ENCODE data around the gene ERC1.

Gene ERC1

DNA sequence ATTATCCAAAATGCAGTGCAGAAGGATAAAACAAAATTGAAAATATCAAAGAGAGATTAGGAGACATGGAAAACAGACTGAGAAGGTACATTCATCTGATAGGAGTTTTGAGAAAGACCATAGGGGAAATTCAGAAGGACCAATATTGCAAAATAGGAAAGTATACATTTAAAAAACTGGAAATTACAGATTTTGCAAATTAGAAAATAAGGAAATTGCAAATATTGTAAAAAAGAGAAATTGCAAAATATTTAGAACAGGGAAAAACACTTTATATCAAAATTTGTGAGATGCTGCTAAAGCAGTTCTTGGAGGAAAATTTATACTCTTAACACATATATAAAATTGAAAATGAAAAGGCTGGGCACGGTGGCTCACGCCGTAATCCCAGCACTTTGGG, 410.9 kb downstream of the ERC1 start:
- H3K9me3 ChIP-seq = no peaks in the 10 kb centered on the region
- no peak for TF ChIP-seq CTCF (IDR thresholded peaks at IDR 0.05)
- H3K27ac ChIP-seq = peak overlapping the region; percentile 35
- no peaks in the 10 kb centered on the region for H3K27me3 ChIP-seq
- no peak overlapping the region for H3K4me3 ChIP-seq (ENCODE audit: low read depth in 1 of 2, low read length in 1 of 2)
- peaks cover 17 to 22% of the 10 kb centered on the region in 2 experiments for H3K4me1 ChIP-seq (ENCODE audit: control insufficient read depth in 1 of 2, insufficient read depth in 1 of 2, low read depth in 1 of 2, low read length in 1 of 2)
- H3K36me3 ChIP-seq = no peaks in the 10 kb centered on the region

- Histone ChIP-seq H3K36me3 (no peaks in the 10 kb centered on the region), H3K4me3 (ENCODE audit: low read depth in 1 of 2, low read length in 1 of 2) (no peak overlapping the region), H3K9me3 (no peaks in the 10 kb centered on the region), H3K27me3 (no peaks in the 10 kb centered on the region), H3K4me1 (ENCODE audit: control insufficient read depth in 1 of 2, insufficient read depth in 1 of 2, low read depth in 1 of 2, low read length in 1 of 2) (peaks cover 17 to 22% of the 10 kb centered on the region in 2 experiments), H3K27ac (peak overlapping the region; percentile 16)
- TF ChIP-seq CTCF (IDR thresholded peaks at IDR 0.05) = no peak
Measured at GRCh38 chr12:1403417-1403816, 412.4 kb downstream of the ERC1 start.

DNA sequence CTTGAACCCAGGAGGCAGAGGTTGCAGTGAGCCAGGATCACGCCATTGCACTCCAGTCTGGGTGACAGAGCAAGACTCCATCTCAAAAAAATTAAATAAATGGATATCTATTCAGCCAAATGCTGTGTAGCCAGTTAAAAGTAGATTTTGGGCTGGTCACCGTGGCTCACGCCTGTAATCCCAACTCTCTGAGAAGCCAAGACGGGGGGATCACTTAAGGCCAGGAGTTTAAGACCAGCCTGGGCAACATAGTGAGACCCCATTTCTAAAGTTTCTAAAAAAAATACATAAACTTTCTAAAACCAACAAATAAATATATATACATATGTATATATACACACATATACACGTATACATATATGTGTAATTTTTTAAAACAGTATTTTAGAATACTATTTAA, 414.6 kb downstream of the ERC1 start:
- H3K9me3 ChIP-seq = no peaks in the 10 kb centered on the region
- TF ChIP-seq CTCF (IDR thresholded peaks at IDR 0.05) = no peak
- H3K27ac ChIP-seq = no peak overlapping the region
- H3K4me3 ChIP-seq (ENCODE audit: low read depth in 1 of 2, low read length in 1 of 2) = no peak overlapping the region
- H3K27me3 ChIP-seq = no peaks in the 10 kb centered on the region
- H3K36me3 ChIP-seq = no peaks in the 10 kb centered on the region
- peaks cover 17 to 22% of the 10 kb centered on the region in 2 experiments for H3K4me1 ChIP-seq (ENCODE audit: control insufficient read depth in 1 of 2, insufficient read depth in 1 of 2, low read depth in 1 of 2, low read length in 1 of 2)

- Histone ChIP-seq H3K27me3 (no peaks in the 10 kb centered on the region), H3K4me3 (ENCODE audit: low read depth in 1 of 2, low read length in 1 of 2) (no peak overlapping the region), H3K9me3 (no peaks in the 10 kb centered on the region), H3K27ac (no peak overlapping the region), H3K4me1 (ENCODE audit: control insufficient read depth in 1 of 2, insufficient read depth in 1 of 2, low read depth in 1 of 2, low read length in 1 of 2) (no peaks in the 10 kb centered on the region), H3K36me3 (no peaks in the 10 kb centered on the region)
- no peak for TF ChIP-seq CTCF (IDR thresholded peaks at IDR 0.05)
Measured at GRCh38 chr12:1410794-1411193, 419.8 kb downstream of the ERC1 start.

GRCh38 chr12:1413930-1414329, 422.9 kb downstream of the ERC1 start:
- TF ChIP-seq CTCF (IDR thresholded peaks at IDR 0.05) = no peak
- H3K27me3 ChIP-seq = no peaks in the 10 kb centered on the region
- no peak overlapping the region for H3K27ac ChIP-seq
- no peaks in the 10 kb centered on the region for H3K36me3 ChIP-seq
- H3K4me1 ChIP-seq (ENCODE audit: control insufficient read depth in 1 of 2, insufficient read depth in 1 of 2, low read depth in 1 of 2, low read length in 1 of 2) = no peaks in the 10 kb centered on the region
- H3K4me3 ChIP-seq (ENCODE audit: low read depth in 1 of 2, low read length in 1 of 2) = no peak overlapping the region
- H3K9me3 ChIP-seq = no peaks in the 10 kb centered on the region

DNA sequence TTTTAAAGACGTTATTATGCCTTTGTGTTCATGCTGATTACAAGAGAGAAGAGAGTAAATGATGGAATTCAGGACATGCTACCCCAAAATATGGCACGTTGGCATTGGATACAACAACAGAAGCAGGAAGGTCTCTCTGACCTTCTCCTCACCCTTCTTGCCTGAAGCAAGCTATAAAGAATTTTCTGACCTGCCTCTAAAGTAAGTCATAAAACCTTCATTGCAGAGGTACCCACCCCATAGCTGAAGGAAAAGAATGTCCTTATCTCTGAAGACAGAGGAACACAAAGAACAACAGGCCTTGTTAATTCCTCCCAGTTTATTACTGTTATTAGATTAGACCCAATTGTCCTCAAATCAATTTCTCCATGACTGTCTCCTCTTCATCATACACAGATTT, 427.1 kb downstream of the ERC1 start:
- Histone ChIP-seq H3K4me1 (ENCODE audit: control insufficient read depth in 1 of 2, insufficient read depth in 1 of 2, low read depth in 1 of 2, low read length in 1 of 2) (peaks cover 12 to 17% of the 10 kb centered on the region in 2 experiments), H3K36me3 (no peaks in the 10 kb centered on the region), H3K27ac (no peak overlapping the region), H3K4me3 (ENCODE audit: low read depth in 1 of 2, low read length in 1 of 2) (no peak overlapping the region), H3K9me3 (no peaks in the 10 kb centered on the region), H3K27me3 (no peaks in the 10 kb centered on the region)
- TF ChIP-seq CTCF (IDR thresholded peaks at IDR 0.05) = no peak
